ENCODE data around the gene SPOCK1. TPM values are rescaled to one million over a fixed set of nuclear protein-coding genes. Genes with fewer than 3 reads are reported as not detected.

The SPOCK1 gene
- total RNA-seq, 2 experiments from 2014 or later = not detected

GRCh38 chr5:137248527-137248926 lies 250.6 kb downstream of the SPOCK1 start:
- no peak overlapping the region for H3K4me3 Mint-ChIP-seq
- TF ChIP-seq, protein P1, sequence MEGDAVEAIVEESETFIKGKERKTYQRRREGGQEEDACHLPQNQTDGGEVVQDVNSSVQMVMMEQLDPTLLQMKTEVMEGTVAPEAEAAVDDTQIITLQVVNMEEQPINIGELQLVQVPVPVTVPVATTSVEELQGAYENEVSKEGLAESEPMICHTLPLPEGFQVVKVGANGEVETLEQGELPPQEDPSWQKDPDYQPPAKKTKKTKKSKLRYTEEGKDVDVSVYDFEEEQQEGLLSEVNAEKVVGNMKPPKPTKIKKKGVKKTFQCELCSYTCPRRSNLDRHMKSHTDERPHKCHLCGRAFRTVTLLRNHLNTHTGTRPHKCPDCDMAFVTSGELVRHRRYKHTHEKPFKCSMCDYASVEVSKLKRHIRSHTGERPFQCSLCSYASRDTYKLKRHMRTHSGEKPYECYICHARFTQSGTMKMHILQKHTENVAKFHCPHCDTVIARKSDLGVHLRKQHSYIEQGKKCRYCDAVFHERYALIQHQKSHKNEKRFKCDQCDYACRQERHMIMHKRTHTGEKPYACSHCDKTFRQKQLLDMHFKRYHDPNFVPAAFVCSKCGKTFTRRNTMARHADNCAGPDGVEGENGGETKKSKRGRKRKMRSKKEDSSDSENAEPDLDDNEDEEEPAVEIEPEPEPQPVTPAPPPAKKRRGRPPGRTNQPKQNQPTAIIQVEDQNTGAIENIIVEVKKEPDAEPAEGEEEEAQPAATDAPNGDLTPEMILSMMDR (IDR thresholded peaks at IDR 0.05) = no peak
- no peaks in the 10 kb centered on the region for H3K9me3 Mint-ChIP-seq
- CTCF ChIA-PET = no interaction called here
- intact Hi-C loops (cut with micrococcal nuclease) = no loop called here
- H3K36me3 Mint-ChIP-seq (ENCODE audit: low read depth) = no peaks in the 10 kb centered on the region
- POLR2A ChIA-PET = no interaction called here
- no peaks in the 10 kb centered on the region for H3K4me1 Mint-ChIP-seq (ENCODE audit: low read depth)
- peaks cover 4% of the 10 kb centered on the region for H3K27me3 Mint-ChIP-seq
- no peak for DNase-seq
- no peak overlapping the region for H3K27ac Mint-ChIP-seq
- no peak for ATAC-seq

GRCh38 chr5:137245438-137245837 lies 253.7 kb downstream of the SPOCK1 start:
- H3K4me3 Mint-ChIP-seq = no peak overlapping the region
- no peak for ATAC-seq
- no peak for DNase-seq
- intact Hi-C loops (cut with micrococcal nuclease) = no loop called here
- no peaks in the 10 kb centered on the region for H3K36me3 Mint-ChIP-seq (ENCODE audit: low read depth)
- H3K27ac Mint-ChIP-seq = no peak overlapping the region
- no peaks in the 10 kb centered on the region for H3K9me3 Mint-ChIP-seq
- no peaks in the 10 kb centered on the region for H3K4me1 Mint-ChIP-seq (ENCODE audit: low read depth)
- ChIA-PET POLR2A (no interaction called here), CTCF (no interaction called here)
- TF ChIP-seq, protein P1 (IDR thresholded peaks at IDR 0.05) = no peak
- H3K27me3 Mint-ChIP-seq = peaks cover 2% of the 10 kb centered on the region

- H3K27ac Mint-ChIP-seq = no peak overlapping the region
- DNase-seq (no peak), ATAC-seq (no peak)
- no peaks in the 10 kb centered on the region for H3K36me3 Mint-ChIP-seq (ENCODE audit: low read depth)
- H3K27me3 Mint-ChIP-seq = peaks cover 9% of the 10 kb centered on the region
- H3K4me3 Mint-ChIP-seq = no peak overlapping the region
- no peaks in the 10 kb centered on the region for H3K9me3 Mint-ChIP-seq
- intact Hi-C loops (cut with micrococcal nuclease) = no loop called here
- ChIA-PET POLR2A (no interaction called here), CTCF (no interaction called here)
- H3K4me1 Mint-ChIP-seq (ENCODE audit: low read depth) = no peaks in the 10 kb centered on the region
- TF ChIP-seq, protein P1 (IDR thresholded peaks at IDR 0.05) = no peak
Measured at GRCh38 chr5:137240285-137240684, 258.8 kb downstream of the SPOCK1 start.

DNA sequence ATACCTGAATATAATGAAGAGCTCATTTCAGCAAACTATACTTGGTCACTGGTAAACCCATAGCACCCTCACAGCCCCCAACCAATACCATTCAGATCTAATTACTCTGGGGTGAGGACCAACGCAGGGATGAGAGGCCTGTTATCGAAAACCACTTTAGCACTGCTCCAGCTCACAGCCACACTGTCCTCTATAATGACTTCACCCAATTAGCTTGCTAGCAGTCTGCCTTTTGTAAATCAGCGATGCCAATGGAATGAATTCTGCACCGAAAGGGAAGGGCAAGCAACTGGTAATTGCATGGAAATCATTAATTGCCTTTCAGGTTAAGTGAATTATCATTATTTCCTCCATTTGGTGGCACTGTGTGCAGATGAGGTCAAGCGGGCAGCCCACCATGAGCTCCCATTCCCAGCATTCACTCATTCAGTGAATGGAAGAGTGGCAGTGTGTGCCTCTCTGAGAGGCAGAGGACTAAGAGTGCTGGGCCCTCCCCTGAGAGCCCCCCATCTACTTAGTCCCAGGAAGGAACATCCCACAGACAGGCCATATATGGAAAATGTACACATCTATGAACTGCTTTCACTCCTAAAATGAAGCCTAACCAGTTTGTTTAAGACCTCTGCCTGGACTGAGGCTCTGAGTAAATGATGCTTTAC lies 262.1 kb downstream of the SPOCK1 start:
- ATAC-seq (no peak), DNase-seq (no peak)
- Mint-ChIP-seq H3K27ac (no peak overlapping the region), H3K4me3 (no peak overlapping the region), H3K36me3 (ENCODE audit: low read depth) (no peaks in the 10 kb centered on the region), H3K9me3 (no peaks in the 10 kb centered on the region), H3K4me1 (ENCODE audit: low read depth) (no peaks in the 10 kb centered on the region), H3K27me3 (peaks cover 13% of the 10 kb centered on the region)
- POLR2A ChIA-PET = no interaction called here
- CTCF ChIA-PET = no interaction called here
- TF ChIP-seq, protein P1 (IDR thresholded peaks at IDR 0.05) = no peak
- intact Hi-C loops (cut with micrococcal nuclease) = no loop called here

DNA sequence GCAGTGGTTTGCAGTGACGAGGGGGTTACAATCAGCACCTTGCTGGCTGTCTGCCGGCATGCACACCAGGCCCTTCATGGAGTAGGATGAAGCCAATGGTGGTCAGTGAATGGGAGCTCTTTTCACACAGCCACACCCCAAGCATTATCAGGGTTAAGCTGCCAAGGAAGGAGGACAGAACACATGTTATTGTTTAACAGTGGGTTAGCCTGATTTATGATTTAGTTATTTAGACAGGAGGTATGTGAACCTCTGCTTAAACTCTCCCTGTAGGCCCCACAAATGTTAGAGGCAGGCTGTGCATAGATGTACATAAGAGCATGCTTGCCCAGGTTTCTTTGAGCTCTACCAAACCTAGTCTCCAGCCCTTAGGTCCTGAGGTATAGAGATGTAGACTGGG lies 262.9 kb downstream of the SPOCK1 start:
- peaks cover 13% of the 10 kb centered on the region for H3K27me3 Mint-ChIP-seq
- H3K4me3 Mint-ChIP-seq = no peak overlapping the region
- intact Hi-C loops (cut with micrococcal nuclease) = no loop called here
- no peaks in the 10 kb centered on the region for H3K4me1 Mint-ChIP-seq (ENCODE audit: low read depth)
- ATAC-seq = no peak
- CTCF ChIA-PET = no interaction called here
- POLR2A ChIA-PET = no interaction called here
- no peak for DNase-seq
- H3K36me3 Mint-ChIP-seq (ENCODE audit: low read depth) = no peaks in the 10 kb centered on the region
- TF ChIP-seq, protein P1 (IDR thresholded peaks at IDR 0.05) = no peak
- no peaks in the 10 kb centered on the region for H3K9me3 Mint-ChIP-seq
- no peak overlapping the region for H3K27ac Mint-ChIP-seq
